NK-92 (cell line): ENCODE results near the gene NSUN3.
"Not testable (repeated sequence)": the region's sequence is repeated elsewhere in the genome, so short reads cannot be mapped to it uniquely, and the experiment has no call there.

Experiments
- DNase-seq: peaks from one replicate; lab custom pipeline; 2025; ENCODE audit not compliant: unreplicated experiment; lab: John Stamatoyannopoulos, UW

NSUN3 gene

GRCh38 chr3:94066506-94067500 lies 3.9 kb downstream of the NSUN3 start:
- DNase-seq, result no peak

GRCh38 chr3:94069194-94069813 lies 6.4 kb downstream of the NSUN3 start:
- no peak for DNase-seq

GRCh38 chr3:94070341-94070911 lies 7.6 kb downstream of the NSUN3 start:
- no peak for DNase-seq

GRCh38 chr3:94071713-94072284 lies 8.9 kb downstream of the NSUN3 start:
- DNase-seq, result no peak

GRCh38 chr3:94076055-94076454 lies 13.2 kb downstream of the NSUN3 start:
- DNase-seq, result no peak

- DNase-seq, result not testable (repeated sequence)
These were observed 17.7 kb downstream of the NSUN3 start for GRCh38 chr3:94080552-94080951.

- no peak for DNase-seq
These were observed 19.0 kb downstream of the NSUN3 start for GRCh38 chr3:94081884-94082283.

GRCh38 chr3:94082391-94082937 lies 19.6 kb downstream of the NSUN3 start:
- DNase-seq, result no peak

- no peak for DNase-seq
These were observed 20.4 kb downstream of the NSUN3 start for GRCh38 chr3:94083261-94083660.

- no peak for DNase-seq
These were observed 26.3 kb downstream of the NSUN3 start for GRCh38 chr3:94089126-94089525.

- DNase-seq, result no peak
These were observed 29.2 kb downstream of the NSUN3 start for GRCh38 chr3:94092086-94092485.

GRCh38 chr3:94093151-94093550 lies 30.3 kb downstream of the NSUN3 start:
- DNase-seq, result no peak

GRCh38 chr3:94095111-94095510 lies 32.2 kb downstream of the NSUN3 start:
- DNase-seq, result no peak

- DNase-seq, result no peak
These were observed 35.6 kb downstream of the NSUN3 start for GRCh38 chr3:94098452-94098851.

GRCh38 chr3:94099311-94099710 lies 36.5 kb downstream of the NSUN3 start:
- no peak for DNase-seq

GRCh38 chr3:94101860-94102259 lies 39.0 kb downstream of the NSUN3 start:
- DNase-seq, result no peak

GRCh38 chr3:94106268-94106667 lies 43.4 kb downstream of the NSUN3 start:
- no peak for DNase-seq

GRCh38 chr3:94110232-94110631 lies 47.4 kb downstream of the NSUN3 start:
- DNase-seq, result not testable (repeated sequence)

GRCh38 chr3:94110854-94111253 lies 48.0 kb downstream of the NSUN3 start:
- no peak for DNase-seq

GRCh38 chr3:94114666-94115065 lies 51.8 kb downstream of the NSUN3 start:
- DNase-seq, result no peak

GRCh38 chr3:94115482-94115881 lies 52.6 kb downstream of the NSUN3 start:
- DNase-seq, result no peak
